ENCODE results near the gene MCC.

- TF ChIP-seq EZH2 (IDR thresholded peaks at IDR 0.05; ENCODE audit: insufficient read depth, poor library complexity, severe bottlenecking) (no peak), EZH2phosphoT487 (IDR thresholded peaks at IDR 0.05; ENCODE audit: insufficient read depth, low read depth) (no peak)
Measured at GRCh38 chr5:113435575-113435974, 52.7 kb downstream of the MCC start.
